GM03348 (cell line): ENCODE measurements around the gene NRXN3.

Experiments used
- DNase-seq: peaks from one replicate; pipeline ENCODE4 v3.0.0; 2012; ENCODE audit warnings: low spot score

NRXN3 gene

GRCh38 chr14:79246173-79246572 is 1076.0 kb downstream of the NRXN3 start:
- no peak for DNase-seq

DNA sequence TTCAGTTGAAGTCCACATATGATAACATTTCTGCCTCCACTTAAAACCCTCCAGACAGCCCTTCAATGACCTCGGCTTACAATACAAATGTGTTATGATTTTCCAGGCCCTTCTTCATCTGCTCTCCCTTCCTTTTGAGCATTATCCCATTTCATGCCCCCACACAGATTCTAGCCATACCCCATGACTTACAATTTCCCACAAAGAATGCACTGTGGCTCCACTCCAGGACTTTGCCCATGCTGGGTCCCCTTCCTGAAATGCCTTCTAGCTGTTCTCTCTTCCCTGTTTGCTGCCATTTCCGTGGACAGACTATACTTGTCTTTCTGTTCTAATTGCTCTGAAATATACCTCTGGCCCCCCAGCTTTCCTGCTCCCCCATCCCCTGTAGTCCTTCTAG is 1078.0 kb downstream of the NRXN3 start:
- DNase-seq, result peak; percentile 20

DNA sequence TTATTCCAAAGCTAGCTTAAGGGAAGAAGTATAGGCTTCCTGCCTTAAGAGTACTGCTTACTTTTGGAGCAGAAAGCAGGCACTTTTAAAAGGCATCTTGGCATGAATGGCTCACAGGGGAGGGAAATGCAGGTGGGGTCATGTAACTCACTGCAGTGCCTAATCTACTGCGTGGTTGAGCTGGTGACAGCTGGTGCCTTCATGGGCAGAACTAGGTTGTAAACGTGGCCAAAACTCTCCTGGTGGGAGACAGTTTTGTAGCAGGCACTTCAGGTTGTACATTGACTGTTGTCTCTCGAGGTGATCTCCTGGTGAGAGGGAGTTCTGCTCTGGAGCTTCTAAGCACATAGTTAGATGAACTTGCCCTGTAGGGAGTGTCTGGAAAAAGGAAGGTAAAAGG is 1078.6 kb downstream of the NRXN3 start:
- DNase-seq, result no peak

DNA sequence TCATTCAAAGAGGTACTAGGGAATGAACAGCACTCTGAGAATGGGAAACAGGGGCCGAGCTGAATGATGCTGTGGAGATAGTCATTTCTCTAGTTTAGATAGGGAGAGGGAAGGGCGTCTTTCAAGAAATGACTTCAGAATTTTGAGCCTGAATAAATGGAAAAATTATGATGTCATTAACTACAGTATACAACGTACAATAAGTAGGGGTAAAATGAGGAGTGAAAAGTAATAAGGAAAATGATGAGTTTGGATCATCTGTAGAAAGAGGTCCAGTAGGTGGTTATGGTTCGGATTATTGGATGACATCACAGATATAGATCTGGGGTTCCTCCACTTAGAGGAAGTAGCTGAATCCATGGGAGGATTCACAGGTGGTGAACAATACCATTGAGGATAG is 1081.1 kb downstream of the NRXN3 start:
- no peak for DNase-seq

- no peak for DNase-seq
Measured at GRCh38 chr14:79253576-79253975, 1083.4 kb downstream of the NRXN3 start.

GRCh38 chr14:79254069-79254775 is 1084.0 kb downstream of the NRXN3 start:
- DNase-seq, result peak; percentile 63

- no peak for DNase-seq
Measured at GRCh38 chr14:79256380-79256779, 1086.2 kb downstream of the NRXN3 start.

- no peak for DNase-seq
Measured at GRCh38 chr14:79260406-79260805, 1090.2 kb downstream of the NRXN3 start.

GRCh38 chr14:79265366-79265946 is 1095.3 kb downstream of the NRXN3 start:
- DNase-seq, result peak; percentile 10

GRCh38 chr14:79270361-79270760 is 1100.2 kb downstream of the NRXN3 start:
- DNase-seq, result no peak

DNA sequence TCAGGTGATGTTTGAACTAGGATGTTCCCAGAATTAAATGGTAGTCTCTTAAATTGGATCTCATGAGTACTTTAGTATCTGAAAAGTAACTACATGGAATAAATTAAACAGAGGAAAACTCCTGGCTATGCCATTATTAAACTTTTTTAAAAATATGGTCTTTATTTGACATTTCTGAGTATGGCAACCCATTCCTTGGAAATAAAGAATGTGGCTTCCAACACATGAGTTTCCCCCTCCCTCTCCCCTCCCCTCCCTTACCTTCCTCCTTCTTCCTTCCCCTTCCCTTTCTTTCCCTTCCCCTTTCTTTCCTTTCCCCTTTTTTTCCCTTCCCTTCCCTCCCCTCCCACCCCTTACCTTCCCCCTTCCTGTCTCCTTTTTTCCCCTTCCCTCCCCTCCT is 1100.9 kb downstream of the NRXN3 start:
- no peak for DNase-seq

- peak; percentile 15 for DNase-seq
Measured at GRCh38 chr14:79274641-79275291, 1104.6 kb downstream of the NRXN3 start.

GRCh38 chr14:79275292-79275655 is 1105.1 kb downstream of the NRXN3 start:
- DNase-seq, result no peak

- no peak for DNase-seq
Measured at GRCh38 chr14:79278286-79278797, 1108.2 kb downstream of the NRXN3 start.

GRCh38 chr14:79278798-79279644 is 1108.8 kb downstream of the NRXN3 start:
- peak; percentile 95 for DNase-seq

- peak; percentile 34 for DNase-seq
Measured at GRCh38 chr14:79279645-79280597, 1109.7 kb downstream of the NRXN3 start.

DNA sequence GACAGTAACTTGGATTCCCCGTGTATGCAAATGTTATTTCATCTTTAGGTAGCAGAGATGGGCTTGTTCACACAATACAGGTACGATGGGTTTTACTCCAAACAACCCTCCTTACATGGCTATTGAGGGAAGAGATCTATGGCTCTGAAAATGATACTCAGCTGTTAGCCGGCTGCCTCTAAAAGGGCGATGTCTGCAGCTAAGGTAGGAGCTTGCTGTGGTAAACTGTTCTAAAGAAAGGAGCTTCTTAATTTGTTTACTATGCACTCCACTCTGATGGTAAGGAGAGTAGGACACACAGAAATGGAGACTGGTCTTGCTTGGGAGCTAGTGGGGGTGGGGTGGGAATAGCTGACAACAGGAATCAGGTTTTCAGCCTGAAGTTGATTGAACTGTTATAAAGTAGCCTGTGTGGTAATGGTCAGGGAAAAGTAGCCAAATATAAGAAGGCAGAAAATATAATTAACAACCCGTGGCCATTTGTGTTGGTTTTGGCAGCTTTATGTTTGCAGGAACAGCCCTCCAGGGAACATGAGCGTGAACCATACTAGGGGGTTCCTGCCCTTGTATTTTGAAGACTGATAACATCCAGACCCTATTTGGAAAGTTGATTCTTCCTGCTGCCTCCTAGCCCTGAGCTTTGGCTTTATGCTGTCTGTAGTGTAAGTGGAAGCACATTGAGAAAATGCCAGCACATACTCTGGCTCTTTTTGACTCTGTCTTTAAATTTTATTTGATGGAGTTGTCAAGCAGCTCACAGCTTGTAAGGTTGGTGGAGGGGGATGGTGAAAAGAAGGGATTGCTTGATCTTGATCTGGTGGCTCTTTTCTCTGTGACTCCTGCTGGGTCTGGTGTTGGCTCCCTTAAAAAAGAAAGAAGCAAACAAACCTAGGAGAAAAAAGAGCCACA is 1111.3 kb downstream of the NRXN3 start:
- DNase-seq, result no peak

DNA sequence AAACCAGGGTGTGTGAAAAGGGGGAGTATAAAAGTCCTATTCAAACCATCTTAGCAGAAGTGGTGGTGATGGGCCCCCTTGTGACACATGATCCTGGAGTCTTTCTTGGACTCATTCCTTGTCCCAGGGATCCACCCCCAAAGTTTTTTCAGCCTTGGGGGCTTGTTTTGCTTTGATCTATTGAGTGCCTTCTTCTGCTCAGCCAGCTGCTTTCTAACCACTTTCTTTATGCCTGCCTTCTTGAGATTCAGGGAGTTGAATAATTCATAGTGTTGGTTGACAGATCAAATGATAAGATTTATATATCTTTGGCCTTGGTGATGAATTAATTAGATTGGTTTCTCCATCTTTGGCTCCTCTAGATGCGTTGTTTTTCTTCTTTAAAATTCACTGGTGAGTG is 1114.4 kb downstream of the NRXN3 start:
- DNase-seq, result no peak

- no peak for DNase-seq
Measured at GRCh38 chr14:79285263-79285662, 1115.1 kb downstream of the NRXN3 start.

GRCh38 chr14:79287976-79288375 is 1117.8 kb downstream of the NRXN3 start:
- no peak for DNase-seq
